ENCODE results near the gene LARP1.

The LARP1 gene

GRCh38 chr5:154767576-154767975 lies 12.4 kb downstream of the LARP1 start:
- Histone ChIP-seq H3K4me3 (ENCODE audit: low read length, poor library complexity, severe bottlenecking) (no peak overlapping the region), H3K9me3 (ENCODE audit: insufficient read depth, low read depth, low read length) (no peaks in the 10 kb centered on the region), H3K9me2 (replicated peaks; ENCODE audit: low read depth, low read length) (no peaks in the 10 kb centered on the region), H3K4me1 (ENCODE audit: insufficient read depth, low read length, poor library complexity, severe bottlenecking) (peaks cover 13% of the 10 kb centered on the region), H3K79me2 (ENCODE audit: insufficient read depth, low read length) (peaks cover 98% of the 10 kb centered on the region), H3K9ac (ENCODE audit: low read depth, low read length, poor library complexity, severe bottlenecking) (no peak overlapping the region), H2AFZ (ENCODE audit: low read length) (no peak overlapping the region), H3K36me3 (ENCODE audit: insufficient read depth, low read length) (peaks cover 7% of the 10 kb centered on the region; the same call in 1 of the 2 replicates), H3F3A (ENCODE audit: low read depth) (no peaks in the 10 kb centered on the region), H3K27me3 (ENCODE audit: insufficient read depth, low read length, poor library complexity, severe bottlenecking) (no peaks in the 10 kb centered on the region), H4K20me1 (ENCODE audit: insufficient read depth, low read length, poor library complexity, severe bottlenecking) (peaks cover 85% of the 10 kb centered on the region), H3K4me2 (ENCODE audit: low read depth, low read length, poor library complexity, severe bottlenecking) (no peak overlapping the region)
- no peak for TF ChIP-seq EZH2phosphoT487 (IDR thresholded peaks at IDR 0.05; ENCODE audit: borderline replicate concordance)
- no peak for TF ChIP-seq CTCF (conservative IDR thresholded peaks at IDR 0.05; ENCODE audit: low read length)

GRCh38 chr5:154768207-154768606 lies 13.0 kb downstream of the LARP1 start:
- peaks cover 85% of the 10 kb centered on the region for H4K20me1 ChIP-seq (ENCODE audit: insufficient read depth, low read length, poor library complexity, severe bottlenecking)
- peaks cover 7% of the 10 kb centered on the region; the same call in 1 of the 2 replicates for H3K36me3 ChIP-seq (ENCODE audit: insufficient read depth, low read length)
- no peak overlapping the region for H3K4me3 ChIP-seq (ENCODE audit: low read length, poor library complexity, severe bottlenecking)

GRCh38 chr5:154770111-154770510 lies 14.9 kb downstream of the LARP1 start:
- no peaks in the 10 kb centered on the region for H3K9me2 ChIP-seq (replicated peaks; ENCODE audit: low read depth, low read length)
- H3K27me3 ChIP-seq (ENCODE audit: insufficient read depth, low read length, poor library complexity, severe bottlenecking) = no peaks in the 10 kb centered on the region
- H3K4me1 ChIP-seq (ENCODE audit: insufficient read depth, low read length, poor library complexity, severe bottlenecking) = peaks cover 13% of the 10 kb centered on the region
- H2AFZ ChIP-seq (ENCODE audit: low read length) = no peak overlapping the region
- no peaks in the 10 kb centered on the region for H3F3A ChIP-seq (ENCODE audit: low read depth)
- no peak overlapping the region for H3K4me2 ChIP-seq (ENCODE audit: low read depth, low read length, poor library complexity, severe bottlenecking)
- no peak overlapping the region for H3K4me3 ChIP-seq (ENCODE audit: low read length, poor library complexity, severe bottlenecking)
- H3K9ac ChIP-seq (ENCODE audit: low read depth, low read length, poor library complexity, severe bottlenecking) = no peak overlapping the region
- H3K79me2 ChIP-seq (ENCODE audit: insufficient read depth, low read length) = peaks cover 98% of the 10 kb centered on the region
- no peaks in the 10 kb centered on the region for H3K9me3 ChIP-seq (ENCODE audit: insufficient read depth, low read depth, low read length)
- TF ChIP-seq CTCF (conservative IDR thresholded peaks at IDR 0.05; ENCODE audit: low read length) = no peak
- no peak for TF ChIP-seq EZH2phosphoT487 (IDR thresholded peaks at IDR 0.05; ENCODE audit: borderline replicate concordance)
- H3K36me3 ChIP-seq (ENCODE audit: insufficient read depth, low read length) = peaks cover 7% of the 10 kb centered on the region; the same call in 1 of the 2 replicates
- H4K20me1 ChIP-seq (ENCODE audit: insufficient read depth, low read length, poor library complexity, severe bottlenecking) = peaks cover 83% of the 10 kb centered on the region

More at GRCh38 chr5:154768207-154768606, 13.0 kb downstream of the LARP1 start:
- Histone ChIP-seq H3K27me3 (ENCODE audit: insufficient read depth, low read length, poor library complexity, severe bottlenecking) (no peaks in the 10 kb centered on the region), H3K4me2 (ENCODE audit: low read depth, low read length, poor library complexity, severe bottlenecking) (no peak overlapping the region), H3K9me2 (replicated peaks; ENCODE audit: low read depth, low read length) (no peaks in the 10 kb centered on the region), H3K9me3 (ENCODE audit: insufficient read depth, low read depth, low read length) (no peaks in the 10 kb centered on the region), H3K79me2 (ENCODE audit: insufficient read depth, low read length) (peaks cover 98% of the 10 kb centered on the region), H3F3A (ENCODE audit: low read depth) (no peaks in the 10 kb centered on the region), H2AFZ (ENCODE audit: low read length) (no peak overlapping the region), H3K4me1 (ENCODE audit: insufficient read depth, low read length, poor library complexity, severe bottlenecking) (peaks cover 13% of the 10 kb centered on the region), H3K9ac (ENCODE audit: low read depth, low read length, poor library complexity, severe bottlenecking) (no peak overlapping the region)
- TF ChIP-seq CTCF (conservative IDR thresholded peaks at IDR 0.05; ENCODE audit: low read length) (no peak), EZH2phosphoT487 (IDR thresholded peaks at IDR 0.05; ENCODE audit: borderline replicate concordance) (no peak)
